Cardiac fibroblast (primary cell): ENCODE data around the gene ATP6V0D1.

Experiments used
- DNase-seq, 2 donors: peaks; one replicate each; pipeline versions ENCODE4 v3.0.0 to v3.0.0-alpha.2; 2010; ENCODE audit warnings: low read depth in 2 of 2
- H3K4me3 ChIP-seq, 2 donors: replicated peaks in 1 of 2; 1 replicate in 1 of 2; 2 replicates in 1 of 2; pipeline ENCODE4 v1.5.1; 2011; ENCODE audit warnings: low read depth in 2 of 2, low read length in 2 of 2, mild to moderate bottlenecking in 2 of 2, moderate library complexity in 1 of 2
- CTCF ChIP-seq: IDR thresholded peaks from one replicate; pipeline ENCODE4 v1.5.1; 2011; ENCODE audit warnings: low read depth, mild to moderate bottlenecking, low read length, inconsistent platforms

The ATP6V0D1 gene

GRCh38 chr16:67413978-67414911 lies 66.7 kb downstream of the ATP6V0D1 start:
- no peak for DNase-seq
- no peak for TF ChIP-seq CTCF

DNA sequence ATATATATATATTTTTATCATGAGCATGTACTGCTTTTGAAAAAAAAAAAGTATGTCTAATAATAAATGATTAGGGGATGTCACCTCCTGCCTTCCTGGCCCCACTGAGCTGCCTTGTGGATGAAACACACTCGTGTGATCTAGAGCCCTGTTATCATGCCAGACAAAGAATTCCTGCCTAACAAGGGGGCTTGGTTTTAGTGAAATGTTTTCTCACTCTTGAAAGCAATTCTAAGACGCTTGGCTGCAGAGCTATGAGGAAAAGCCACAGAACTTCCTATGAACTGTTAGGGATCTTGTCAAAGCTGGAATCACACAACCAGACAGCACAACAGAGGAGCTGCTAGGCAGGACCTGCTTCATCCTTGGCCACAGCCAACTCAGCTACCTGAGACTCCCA lies 68.7 kb downstream of the ATP6V0D1 start:
- TF ChIP-seq CTCF = no peak
- no peak overlapping the region for H3K4me3 ChIP-seq
- no peak for DNase-seq

More at GRCh38 chr16:67413978-67414911, 66.7 kb downstream of the ATP6V0D1 start:
- H3K4me3 ChIP-seq = no peak overlapping the region

- no peak for DNase-seq
- H3K4me3 ChIP-seq = no peak overlapping the region
- TF ChIP-seq CTCF = no peak
These were observed 69.6 kb downstream of the ATP6V0D1 start for GRCh38 chr16:67411339-67411738.

DNA sequence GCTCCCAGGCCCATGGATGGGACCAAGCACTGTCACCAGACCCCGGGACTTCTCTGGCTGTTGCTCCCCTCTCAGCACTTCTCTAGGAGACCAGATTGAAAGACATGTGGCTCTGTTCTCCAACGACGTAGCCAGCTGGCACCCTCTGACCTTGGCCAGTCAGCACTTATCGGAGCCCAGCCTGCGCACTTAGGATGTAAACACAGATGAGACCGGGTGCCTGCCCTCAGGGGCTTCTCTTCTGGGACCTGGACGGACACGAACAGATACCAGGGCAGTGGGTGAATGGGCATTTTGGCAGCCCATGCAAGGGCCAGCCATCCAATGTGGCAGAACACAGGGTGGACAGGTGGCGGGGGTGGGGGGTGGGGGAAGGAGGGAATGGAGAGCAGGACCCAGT lies 71.3 kb downstream of the ATP6V0D1 start:
- TF ChIP-seq CTCF = no peak
- no peak for DNase-seq

GRCh38 chr16:67407788-67408452 lies 73.0 kb downstream of the ATP6V0D1 start:
- H3K4me3 ChIP-seq = no peak overlapping the region
- DNase-seq = no peak
- TF ChIP-seq CTCF = peak; percentile 23

More for the DNA sequence above, 71.3 kb downstream of the ATP6V0D1 start:
- H3K4me3 ChIP-seq = no peak overlapping the region

- H3K4me3 ChIP-seq = no peak overlapping the region
- DNase-seq = peak in 1 of 2 donors; percentile 56
- TF ChIP-seq CTCF = no peak
These were observed 73.7 kb downstream of the ATP6V0D1 start for GRCh38 chr16:67407176-67407787.
